ENCODE measurements around the gene DCC. TPM values are rescaled to one million over a fixed set of nuclear protein-coding genes. Genes with fewer than 3 reads are reported as not detected.

DCC gene
- total and polyA plus RNA-seq, 9 of the 15 experiments (the other 6 are each of a cell fraction or from before 2014, with no cell fraction given): not detected

DNA sequence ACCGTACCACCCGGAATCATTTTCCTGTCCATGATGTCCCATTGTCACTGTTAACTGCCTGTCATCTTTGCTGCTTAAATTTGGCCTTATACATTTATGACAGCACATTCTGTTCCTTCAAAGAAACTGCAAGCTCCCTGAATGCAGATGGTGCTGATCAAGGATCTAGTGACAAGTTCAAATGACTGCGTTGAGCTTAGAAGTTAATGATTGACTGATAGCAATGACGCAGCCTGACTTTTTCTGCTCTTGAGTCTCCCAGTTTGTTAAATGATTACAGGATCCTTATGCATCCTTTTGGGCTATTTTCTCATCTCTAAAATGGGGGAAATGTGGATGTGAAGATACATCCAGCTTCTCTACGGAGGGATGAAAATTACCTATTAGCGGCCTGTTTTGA is 159.0 kb downstream of the DCC start:
- no peaks in the 10 kb centered on the region for H3K79me2 ChIP-seq (ENCODE audit: control insufficient read depth, insufficient read depth, low read length)
- H3K4me2 ChIP-seq (ENCODE audit: insufficient read depth, low read length): no peak overlapping the region
- BruUV-seq (replicated peaks): no TSS peak
- no peak for FAIRE-seq
- no peaks in the 10 kb centered on the region for H3K4me1 ChIP-seq (replicated peaks in 1 of 2; ENCODE audit: control insufficient read depth in 2 of 2, insufficient read depth in 2 of 2, low read length in 2 of 2)
- H3K36me3 ChIP-seq (ENCODE audit: control insufficient read depth, insufficient read depth, low read length): no peaks in the 10 kb centered on the region
- ChIA-PET POLR2A (no interaction called here), CTCF (ENCODE audit: low intra/inter-chr PET ratio) (no interaction called here)
- no peaks in the 10 kb centered on the region for H3K27me3 ChIP-seq (ENCODE audit: control insufficient read depth in 2 of 2, insufficient read depth in 2 of 2, low read length in 2 of 2)
- no peak for DNase-seq (ENCODE audit: extremely low read depth in 1 of 4, low spot score in 3 of 4)
- no peaks in the 10 kb centered on the region for H3K9me3 ChIP-seq (replicated peaks; ENCODE audit: control insufficient read depth, insufficient read depth, low read depth, low read length)
- TF ChIP-seq ZNF785 (CRISPR knock-in tag; IDR thresholded peaks at IDR 0.05) (no peak), EGR1 (conservative IDR thresholded peaks at IDR 0.05) (no peak), KDM5B (IDR thresholded peaks at IDR 0.05; ENCODE audit: insufficient replicate concordance, low read depth, low read length) (no peak), RBM39 (optimal IDR thresholded peaks at IDR 0.05; ENCODE audit: low read depth, low read length) (no peak), ZNF707 (CRISPR knock-in tag; conservative IDR thresholded peaks at IDR 0.05) (no peak), SREBF1 (IDR thresholded peaks at IDR 0.05; ENCODE audit: borderline replicate concordance, low read depth, low read length) (no peak), GTF2A2 (tag; IDR thresholded peaks at IDR 0.05) (no peak), ZNF3 (CRISPR knock-in tag; IDR thresholded peaks at IDR 0.05) (no peak)
- H3K9me1 ChIP-seq (ENCODE audit: control insufficient read depth, insufficient read depth, low read length): no peaks in the 10 kb centered on the region
- no peak for ATAC-seq
- no peak overlapping the region for H3K4me3 ChIP-seq
- no peak overlapping the region for H2AFZ ChIP-seq (ENCODE audit: low read depth, low read length)
- in situ Hi-C loops (cut with MboI) (no loop called here), intact Hi-C loops (cut with micrococcal nuclease) (no loop called here)
- H3K9ac ChIP-seq (ENCODE audit: insufficient read depth in 1 of 2, low read depth in 2 of 2, low read length in 2 of 2): no peak overlapping the region
- H3K27ac ChIP-seq (ENCODE audit: extremely low read depth, low read depth, low read length): no peak overlapping the region
- H4K20me1 ChIP-seq (replicated peaks; ENCODE audit: control insufficient read depth, insufficient read depth, low read length): no peaks in the 10 kb centered on the region
- WGBS (ENCODE audit: insufficient coverage, low coverage, missing lambda C conversion rate): 0% methylated on average over 5 of the region's 6 CpGs

DNA sequence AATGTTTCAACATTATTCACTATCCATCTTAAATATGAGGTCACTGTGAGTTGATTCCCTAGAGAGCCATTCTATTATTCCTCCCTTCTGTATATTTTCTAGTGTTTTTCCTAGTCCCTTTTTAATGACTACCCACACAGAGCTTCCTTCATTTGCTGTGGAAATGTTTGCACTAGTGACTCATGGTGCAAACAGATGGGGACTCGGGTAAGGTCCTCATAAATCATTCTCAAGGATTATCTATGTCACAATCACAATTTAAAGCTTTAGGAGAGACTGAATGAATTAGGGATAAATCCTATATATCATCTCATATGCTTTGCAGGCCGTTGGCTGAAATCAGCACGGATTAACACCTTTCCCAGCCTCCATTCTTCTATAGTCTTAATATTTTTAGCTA is 159.6 kb downstream of the DCC start:
- H3K27me3 ChIP-seq (ENCODE audit: control insufficient read depth in 2 of 2, insufficient read depth in 2 of 2, low read length in 2 of 2): no peaks in the 10 kb centered on the region
- H3K36me3 ChIP-seq (ENCODE audit: control insufficient read depth, insufficient read depth, low read length): no peaks in the 10 kb centered on the region
- H3K4me1 ChIP-seq (replicated peaks in 1 of 2; ENCODE audit: control insufficient read depth in 2 of 2, insufficient read depth in 2 of 2, low read length in 2 of 2): no peaks in the 10 kb centered on the region
- H3K4me2 ChIP-seq (ENCODE audit: insufficient read depth, low read length): no peak overlapping the region
- ATAC-seq (no peak), FAIRE-seq (no peak), DNase-seq (ENCODE audit: extremely low read depth in 1 of 4, low spot score in 3 of 4) (no peak)
- no peaks in the 10 kb centered on the region for H3K9me3 ChIP-seq (replicated peaks; ENCODE audit: control insufficient read depth, insufficient read depth, low read depth, low read length)
- POLR2A ChIA-PET: no interaction called here
- 5% methylated on average over 3 of the region's 3 CpGs for WGBS (ENCODE audit: insufficient coverage, low coverage, missing lambda C conversion rate)
- BruUV-seq (replicated peaks): no TSS peak
- no peak overlapping the region for H3K4me3 ChIP-seq
- H2AFZ ChIP-seq (ENCODE audit: low read depth, low read length): no peak overlapping the region
- no peak overlapping the region for H3K27ac ChIP-seq (ENCODE audit: extremely low read depth, low read depth, low read length)
- TF ChIP-seq RBM15 (IDR thresholded peaks at IDR 0.05; ENCODE audit: insufficient read depth, low read length) (no peak), ZBED1 (IDR thresholded peaks at IDR 0.05) (no peak), ZFP30 (CRISPR knock-in tag; IDR thresholded peaks at IDR 0.05; ENCODE audit: borderline replicate concordance) (no peak)
- TF ChIP-seq, protein P1, sequence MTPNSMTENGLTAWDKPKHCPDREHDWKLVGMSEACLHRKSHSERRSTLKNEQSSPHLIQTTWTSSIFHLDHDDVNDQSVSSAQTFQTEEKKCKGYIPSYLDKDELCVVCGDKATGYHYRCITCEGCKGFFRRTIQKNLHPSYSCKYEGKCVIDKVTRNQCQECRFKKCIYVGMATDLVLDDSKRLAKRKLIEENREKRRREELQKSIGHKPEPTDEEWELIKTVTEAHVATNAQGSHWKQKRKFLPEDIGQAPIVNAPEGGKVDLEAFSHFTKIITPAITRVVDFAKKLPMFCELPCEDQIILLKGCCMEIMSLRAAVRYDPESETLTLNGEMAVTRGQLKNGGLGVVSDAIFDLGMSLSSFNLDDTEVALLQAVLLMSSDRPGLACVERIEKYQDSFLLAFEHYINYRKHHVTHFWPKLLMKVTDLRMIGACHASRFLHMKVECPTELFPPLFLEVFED (CRISPR knock-in tag; conservative IDR thresholded peaks at IDR 0.05): no peak
- H3K79me2 ChIP-seq (ENCODE audit: control insufficient read depth, insufficient read depth, low read length): no peaks in the 10 kb centered on the region
- in situ Hi-C loops (cut with MboI) (no loop called here), intact Hi-C loops (cut with micrococcal nuclease) (no loop called here)
- H3K9ac ChIP-seq (ENCODE audit: insufficient read depth in 1 of 2, low read depth in 2 of 2, low read length in 2 of 2): no peak overlapping the region
- H4K20me1 ChIP-seq (replicated peaks; ENCODE audit: control insufficient read depth, insufficient read depth, low read length): no peaks in the 10 kb centered on the region
- CTCF ChIA-PET (ENCODE audit: low intra/inter-chr PET ratio): no interaction called here
- H3K9me1 ChIP-seq (ENCODE audit: control insufficient read depth, insufficient read depth, low read length): no peaks in the 10 kb centered on the region

Data from K562 (cell line).